Prostate gland (tissue), 2 donors: ENCODE measurements around the gene LAD1.

ENCODE experiments used
- CTCF ChIP-seq, 4 experiments: fragments of 200-600 bp in 2 of 4; fragments of 450-650 bp in 2 of 4; sonication (generic) in 2 of 4; IDR thresholded peaks; 1 replicate in 3 of 4; 2 replicates in 1 of 4; pipeline ENCODE4 v1.5.1; 2016 to 2019; ENCODE audit warnings: antibody characterized with exemption in 4 of 4, mild to moderate bottlenecking in 2 of 4, moderate library complexity in 2 of 4
- POLR2A ChIP-seq: fragments of 450-650 bp; IDR thresholded peaks from one replicate; pipeline ENCODE4 v1.6.1; 2016; ENCODE audit warnings: antibody characterized with exemption, mild to moderate bottlenecking
- POLR2AphosphoS5 ChIP-seq: sonication (generic); formaldehyde crosslinking; IDR thresholded peaks from one replicate; pipeline ENCODE4 v1.6.1; 2017; ENCODE audit warnings: antibody characterized with exemption

DNA sequence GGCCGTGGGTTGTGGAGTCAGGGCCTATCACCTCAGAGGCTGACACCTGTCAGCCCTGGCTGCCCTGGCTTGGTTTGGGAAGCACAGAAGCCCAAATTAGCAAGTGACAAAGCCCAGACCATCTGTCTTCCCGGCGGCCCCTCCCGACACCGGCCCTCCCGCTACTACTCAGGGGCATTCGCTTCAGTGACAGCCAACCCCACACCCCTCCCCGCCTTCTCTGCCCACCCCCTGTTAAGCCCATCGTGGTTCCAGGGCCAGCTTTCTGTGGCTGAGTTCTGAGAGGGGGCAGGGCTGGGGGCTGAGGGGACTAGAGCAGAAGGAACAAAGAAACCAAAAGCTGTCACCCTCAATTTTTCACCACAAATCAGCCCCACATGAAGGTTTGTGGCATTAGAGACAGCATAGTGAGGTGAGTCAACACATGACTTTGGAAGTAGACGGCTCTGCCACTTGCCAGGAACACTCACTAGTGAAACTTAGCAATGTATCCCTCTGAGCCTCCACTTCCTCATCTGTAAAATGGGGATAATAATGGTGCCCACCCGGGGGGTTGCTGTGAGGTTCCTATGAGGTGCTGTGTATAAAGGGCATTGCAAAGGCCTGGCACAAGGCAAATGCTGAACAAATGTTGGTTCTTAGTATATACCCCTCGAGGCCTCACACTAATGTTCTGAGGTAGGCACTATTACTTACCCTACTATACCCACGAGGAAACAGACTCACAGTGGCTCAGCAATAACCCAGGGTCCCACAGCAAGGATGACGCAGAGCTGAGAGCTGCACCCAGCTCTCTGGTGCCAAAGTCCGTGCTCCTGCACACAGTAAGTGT lies 27.6 kb upstream of the LAD1 start:
- TF ChIP-seq CTCF (IDR thresholded peaks at IDR 0.05) (no peak), POLR2AphosphoS5 (no peak), POLR2A (no peak)
